GM23338 (cell line): ENCODE data around the gene CARHSP1. TPM values are rescaled to one million over a fixed set of nuclear protein-coding genes. Genes with fewer than 3 reads are reported as not detected.

Experiments
- ATAC-seq: fragments of 200-7000 bp; cut with Tn5 transposase; 3 replicates; pipeline ENCODE4 v1.9.1; 2020
- DNase-seq: peaks from one replicate; pipeline ENCODE4 v3.0.0-alpha.2; 2015; ENCODE audit warnings: low spot score
- H2AFZ ChIP-seq: fragments of 200-600 bp; sonication (generic); 2 replicates; pipeline ENCODE4 v1.8.0; 2016; ENCODE audit warnings: antibody characterized with exemption, mild to moderate bottlenecking, moderate library complexity
- H3F3A ChIP-seq: fragments of 200-600 bp; sonication (generic); replicated peaks from 2 replicates; pipeline ENCODE4 v1.8.0; 2017; ENCODE audit warnings: antibody characterized with exemption, mixed run types, low read depth
- H3K27ac ChIP-seq: fragments of 200-600 bp; sonication (generic); 2 replicates; pipeline ENCODE4 v1.6.1; 2016; ENCODE audit warnings: low read depth
- H3K27me3 ChIP-seq: fragments of 200-600 bp; sonication (generic); 2 replicates; pipeline ENCODE4 v1.8.0; 2016; ENCODE audit warnings: mild to moderate bottlenecking, mixed run types, moderate library complexity; ENCODE audit not compliant: insufficient read depth
- H3K36me3 ChIP-seq: fragments of 200-600 bp; sonication (generic); 2 replicates; pipeline ENCODE4 v1.8.0; 2016; ENCODE audit warnings: mild to moderate bottlenecking; ENCODE audit not compliant: insufficient read depth
- H3K4me1 ChIP-seq: fragments of 200-600 bp; sonication (generic); 2 replicates; pipeline ENCODE4 v1.8.0; 2016; ENCODE audit warnings: mild to moderate bottlenecking, moderate library complexity; ENCODE audit not compliant: insufficient read depth
- H3K4me2 ChIP-seq: fragments of 200-600 bp; sonication (generic); 2 replicates; pipeline ENCODE4 v1.7.1; 2017; ENCODE audit warnings: mixed run types
- H3K4me3 ChIP-seq: fragments of 200-600 bp; sonication (generic); 2 replicates; pipeline ENCODE4 v1.6.1; 2016; ENCODE audit warnings: mixed run types
- H3K79me2 ChIP-seq: fragments of 200-600 bp; sonication (generic); replicated peaks from 2 replicates; pipeline ENCODE4 v1.8.0; 2017; ENCODE audit warnings: mild to moderate bottlenecking; ENCODE audit not compliant: insufficient read depth
- H3K9me2 ChIP-seq: fragments of 200-600 bp; sonication (generic); 2 replicates; pipeline ENCODE4 v1.8.0; 2017; ENCODE audit not compliant: insufficient read depth
- H4K20me1 ChIP-seq: fragments of 200-600 bp; sonication (generic); replicated peaks from 2 replicates; pipeline ENCODE4 v1.8.0; 2017; ENCODE audit warnings: mild to moderate bottlenecking; ENCODE audit not compliant: insufficient read depth
- H3K27ac Mint-ChIP-seq: 2 replicates; pipeline ENCODE4 v1.8.0; 2020; ENCODE audit warnings: inconsistent platforms, mild to moderate bottlenecking, moderate library complexity, mixed read lengths
- H3K27me3 Mint-ChIP-seq: 3 replicates; pipeline ENCODE4 v1.8.0; 2022; ENCODE audit warnings: low read depth, mild to moderate bottlenecking, moderate library complexity, mixed read lengths, inconsistent platforms; ENCODE audit not compliant: insufficient read depth, poor library complexity
- H3K36me3 Mint-ChIP-seq: 3 replicates; pipeline ENCODE4 v1.8.0; 2021; ENCODE audit warnings: low read depth, mild to moderate bottlenecking, inconsistent platforms, moderate library complexity, mixed read lengths
- H3K4me1 Mint-ChIP-seq: 3 replicates; pipeline ENCODE4 v1.8.0; 2020; ENCODE audit warnings: mild to moderate bottlenecking, inconsistent platforms, mixed read lengths
- H3K4me3 Mint-ChIP-seq: 3 replicates; pipeline ENCODE4 v1.8.0; 2021; ENCODE audit warnings: moderate library complexity, mild to moderate bottlenecking, inconsistent platforms, mixed read lengths
- H3K9me3 Mint-ChIP-seq: 3 replicates; pipeline ENCODE4 v1.8.0; 2020; ENCODE audit warnings: moderate library complexity, mild to moderate bottlenecking, inconsistent platforms, mixed read lengths
- CREB1 ChIP-seq: fragments of 250-450 bp; sonication (Bioruptor Pico); IDR thresholded peaks from 2 replicates; pipeline ENCODE4 v1.5.0; 2020; ENCODE audit warnings: low read depth, mild to moderate bottlenecking, moderate library complexity
- CTCF ChIP-seq, 2 experiments: fragments of 200-600 bp in 1 of 2; sonication (generic) in 1 of 2; conservative IDR thresholded peaks; 2 replicates each; pipeline versions ENCODE4 v1.5.1 to v1.6.1; 2016 to 2017; ENCODE audit warnings: antibody characterized with exemption in 2 of 2, low read depth in 2 of 2, mild to moderate bottlenecking in 2 of 2, moderate library complexity in 1 of 2
- ETS1 ChIP-seq: IDR thresholded peaks from 2 replicates; pipeline ENCODE4 v1.6.1; 2016; ENCODE audit warnings: antibody characterized with exemption
- JUNB ChIP-seq: IDR thresholded peaks from one replicate; pipeline ENCODE4 v1.6.1; 2016; ENCODE audit warnings: antibody characterized with exemption; ENCODE audit not compliant: unreplicated experiment
- NANOG ChIP-seq: IDR thresholded peaks from 2 replicates; pipeline ENCODE4 v1.6.1; 2016; ENCODE audit warnings: antibody characterized with exemption, borderline replicate concordance
- STAT1 ChIP-seq: IDR thresholded peaks from one replicate; pipeline ENCODE4 v1.6.1; 2016; ENCODE audit warnings: antibody characterized with exemption; ENCODE audit not compliant: unreplicated experiment
- ZNF114 ChIP-seq: fragments of 250-450 bp; sonication (Bioruptor Pico); IDR thresholded peaks from 2 replicates; pipeline ENCODE4 v1.5.0; 2020; ENCODE audit warnings: mild to moderate bottlenecking, moderate library complexity
- ZNF462 ChIP-seq: fragments of 250-450 bp; sonication (Bioruptor Pico); IDR thresholded peaks from 2 replicates; pipeline ENCODE4 v1.5.0; 2020; ENCODE audit warnings: mild to moderate bottlenecking, moderate library complexity
- polyA plus RNA-seq: library from polyadenylated mRNA; unstranded; fragments of >200 nt; fragmentation: Nextera tagmentation; extraction: Ambion mirVana; gene quantifications from 2 replicates; pipeline ENCODE4 v1.2.1, GENCODE V29; 2016
- total RNA-seq: library from RNA; depleted of rRNA; stranded (reverse); fragments of >200 nt; shearing (Covaris generic); gene quantifications from 2 replicates; pipeline ENCODE4 v1.2.3, GENCODE V29; 2014

CARHSP1 gene
- total and polyA plus RNA-seq, 2 experiments from 2014 or later: 286 to 339 TPM

GRCh38 chr16:8888951-8889892 lies 20.4 kb upstream of the CARHSP1 start:
- Histone ChIP-seq H3K36me3 (peaks cover 28% of the 10 kb centered on the region), H3K4me2 (no peak overlapping the region), H3K4me1 (peaks cover 11% of the 10 kb centered on the region; the same call in 1 of the 2 replicates), H2AFZ (no peak overlapping the region), H4K20me1 (peaks cover 6% of the 10 kb centered on the region; the same call in 1 of the 2 replicates), H3K9me2 (no peaks in the 10 kb centered on the region), H3K79me2 (no peaks in the 10 kb centered on the region), H3F3A (0 out of 2 replicates have a peak, but pooled peaks cover 6% of the 10 kb centered on the region), H3K4me3 (no peak overlapping the region), H3K27me3 (no peaks in the 10 kb centered on the region), H3K27ac (no peak overlapping the region)
- peaks cover 47% of the 10 kb centered on the region for H3K36me3 Mint-ChIP-seq
- H3K27ac Mint-ChIP-seq: no peak overlapping the region
- H3K27me3 Mint-ChIP-seq: peaks cover 31% of the 10 kb centered on the region
- TF ChIP-seq CREB1 (CRISPR knock-in tag) (no peak), ETS1 (no peak)
- peaks cover 15% of the 10 kb centered on the region for H3K4me1 Mint-ChIP-seq
- H3K9me3 Mint-ChIP-seq: no peaks in the 10 kb centered on the region
- ATAC-seq: no peak
- no peak for DNase-seq
- no peak overlapping the region for H3K4me3 Mint-ChIP-seq

GRCh38 chr16:8887952-8888560 lies 19.2 kb upstream of the CARHSP1 start:
- peaks cover 35% of the 10 kb centered on the region for H3K36me3 Mint-ChIP-seq

More at GRCh38 chr16:8887952-8888560, 19.2 kb upstream of the CARHSP1 start:
- Mint-ChIP-seq H3K27me3 (peaks cover 29% of the 10 kb centered on the region), H3K4me1 (peaks cover 15% of the 10 kb centered on the region), H3K4me3 (no peak overlapping the region), H3K27ac (no peak overlapping the region), H3K9me3 (no peaks in the 10 kb centered on the region)
- ATAC-seq (no peak), DNase-seq (no peak)
- no peaks in the 10 kb centered on the region for H3K9me2 ChIP-seq
- H3K4me3 ChIP-seq: no peak overlapping the region
- no peak overlapping the region for H3K27ac ChIP-seq
- H3K27me3 ChIP-seq: no peaks in the 10 kb centered on the region
- H4K20me1 ChIP-seq: peaks cover 6% of the 10 kb centered on the region; the same call in 1 of the 2 replicates
- peaks cover 11% of the 10 kb centered on the region; the same call in 1 of the 2 replicates for H3K4me1 ChIP-seq
- H3K79me2 ChIP-seq: no peaks in the 10 kb centered on the region
- H3K36me3 ChIP-seq: peaks cover 16% of the 10 kb centered on the region; the same call in 1 of the 2 replicates
- H3K4me2 ChIP-seq: no peak overlapping the region
- no peak overlapping the region for H2AFZ ChIP-seq
- 0 out of 2 replicates have a peak, but pooled peaks cover 6% of the 10 kb centered on the region for H3F3A ChIP-seq
- TF ChIP-seq STAT1 (no peak), CTCF (conservative IDR thresholded peaks at IDR 0.05; ENCODE audit: low read depth in 2 of 2) (0 out of 4 replicates have a peak, but pooled peaks of 1 of the 2 experiments have one; percentile 10), ETS1 (no peak), ZNF462 (CRISPR knock-in tag) (no peak), ZNF114 (CRISPR knock-in tag) (no peak), JUNB (no peak), NANOG (no peak)
